GM19455 (cell line): ENCODE results near the gene SGTA.

Experiments
- ATAC-seq: cut with Tn5 transposase; IDR thresholded peaks from one replicate; pipeline ENCODE4 v1.9.1; 2021; ENCODE audit not compliant: unreplicated experiment

SGTA gene

DNA sequence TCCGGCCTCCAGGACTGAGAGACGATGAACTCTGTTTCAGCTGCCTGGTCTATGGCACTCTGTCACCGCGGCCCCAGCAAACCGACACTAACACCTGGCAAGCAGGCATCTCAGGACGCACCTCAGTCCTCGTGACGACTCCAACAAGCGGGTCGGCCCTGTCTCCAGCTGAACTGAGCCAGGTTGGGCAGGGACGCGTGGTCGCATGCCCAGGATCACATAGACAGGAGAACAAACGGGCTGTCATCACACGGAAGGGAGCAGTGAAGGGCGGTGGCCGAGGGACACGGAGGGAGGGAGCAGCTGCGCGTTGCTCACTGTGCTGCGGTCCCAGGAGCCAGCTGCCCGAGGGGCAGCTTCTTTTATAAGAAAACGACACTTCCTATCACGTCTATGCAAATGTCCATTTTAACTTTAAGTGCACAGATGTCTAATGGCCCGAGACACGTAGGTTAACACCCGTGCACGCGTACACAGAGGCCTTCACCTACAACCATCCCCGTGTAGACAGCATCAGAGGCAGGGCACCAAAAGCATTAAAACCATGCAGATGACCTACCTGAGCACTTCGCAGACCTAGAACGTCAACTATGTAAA, 8.9 kb downstream of the SGTA start:
- no peak for ATAC-seq

DNA sequence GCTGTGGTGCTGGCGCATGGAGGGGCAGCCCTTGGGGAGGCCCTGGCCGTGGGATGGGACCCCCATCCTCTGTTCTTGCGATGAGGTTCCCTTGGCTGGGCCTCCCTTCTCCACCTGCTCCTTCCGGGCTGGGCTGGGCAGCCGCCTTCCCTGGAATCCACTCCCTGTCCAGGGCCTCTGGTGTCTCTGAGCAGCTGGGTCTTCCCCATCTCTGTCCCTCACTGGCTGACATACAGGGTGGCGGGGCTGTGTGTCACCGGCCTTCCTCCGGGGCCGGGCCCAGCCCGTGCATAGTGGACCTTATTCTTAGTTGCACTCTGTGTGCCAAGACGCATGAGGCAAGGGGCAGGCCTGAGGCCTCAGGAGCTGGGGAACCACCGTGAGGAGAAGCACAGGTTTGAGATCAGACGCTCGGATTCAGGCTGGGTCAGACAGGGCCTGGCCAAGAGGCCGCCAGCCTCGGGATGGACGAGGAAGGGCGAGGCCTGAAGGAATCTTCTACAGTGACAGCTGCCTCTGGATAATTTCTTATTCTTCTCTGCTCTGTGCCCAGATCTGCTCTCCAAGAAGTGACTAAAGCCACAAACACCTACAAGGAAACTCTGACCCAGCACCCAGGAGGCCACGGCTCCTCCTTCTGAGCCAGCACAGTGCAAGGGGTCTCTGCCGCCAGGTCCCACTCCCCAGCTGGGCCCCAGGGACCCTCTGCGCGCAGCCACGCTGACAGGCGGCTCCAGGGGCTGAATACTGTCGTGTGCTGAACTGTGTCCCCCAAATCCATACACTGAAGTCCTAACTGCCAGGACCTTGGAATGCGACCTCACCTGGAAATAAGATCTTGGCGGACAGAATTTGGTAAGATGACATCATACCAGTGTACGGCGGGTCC, 11.0 kb downstream of the SGTA start:
- ATAC-seq = no peak

DNA sequence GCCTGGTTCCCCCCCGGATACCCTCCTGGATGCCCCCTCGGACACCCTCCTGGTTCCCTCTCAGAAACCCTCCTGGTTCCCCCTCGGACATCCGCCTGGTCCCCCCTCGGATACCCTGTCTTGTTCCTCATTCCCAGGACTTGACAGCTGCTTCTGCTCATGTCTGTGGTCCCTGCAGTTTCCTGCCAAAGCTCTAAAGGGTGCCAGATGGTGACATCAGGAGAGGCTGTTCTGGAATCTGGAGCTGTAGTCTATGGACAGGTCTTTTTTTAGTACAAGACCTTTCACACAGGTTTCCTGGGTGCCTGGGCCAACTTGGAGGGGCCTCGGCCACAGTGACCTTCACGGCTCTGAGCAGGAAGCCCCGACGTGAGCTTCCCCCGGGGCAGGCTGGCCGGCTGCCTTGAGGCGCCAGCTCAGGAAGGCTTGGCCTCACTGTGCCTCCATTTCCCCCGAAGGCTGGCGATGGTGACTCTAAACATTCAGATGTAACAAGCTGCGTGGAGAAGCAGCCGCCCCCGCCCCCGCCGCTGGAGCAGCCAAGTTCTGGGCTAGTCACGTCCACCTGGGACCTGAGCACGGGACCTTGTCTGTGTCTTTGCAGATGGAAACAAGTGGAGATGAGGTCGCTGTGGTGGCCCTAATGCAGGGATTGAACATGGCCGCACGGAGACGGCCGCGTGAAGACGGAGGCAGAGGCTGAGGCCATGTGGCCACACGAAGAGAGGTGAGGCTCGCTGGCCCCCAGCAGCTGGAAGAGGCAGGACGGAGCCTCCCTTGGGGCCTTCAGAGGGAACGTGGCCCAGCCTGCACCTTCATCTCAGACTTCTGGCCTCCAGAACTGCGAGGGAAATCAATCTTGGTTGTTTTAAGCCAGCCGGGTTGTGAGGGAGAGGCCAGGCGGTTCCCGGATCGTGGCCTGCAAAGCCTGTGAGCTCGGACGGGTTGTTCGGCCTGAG, 12.7 kb downstream of the SGTA start:
- no peak for ATAC-seq

DNA sequence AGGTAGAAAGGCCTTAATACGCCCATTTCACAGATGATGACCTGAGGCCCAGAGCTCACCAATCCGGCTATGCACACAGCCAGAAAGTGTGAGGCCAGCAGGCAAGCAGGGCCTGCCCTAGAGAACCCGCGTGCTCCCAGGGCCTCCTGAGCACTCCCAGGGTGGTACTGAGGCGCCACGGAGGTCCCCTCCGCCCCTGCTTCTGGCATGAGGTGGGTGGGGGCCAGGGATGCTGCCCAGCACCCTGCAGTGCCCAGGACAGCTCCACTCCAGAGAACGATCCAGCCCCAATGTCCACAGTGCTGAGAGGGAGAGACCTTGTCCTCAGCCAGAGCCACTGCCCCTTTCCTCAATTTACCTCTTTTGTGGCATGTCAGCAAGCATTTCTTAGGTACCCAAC, 13.9 kb downstream of the SGTA start:
- ATAC-seq = no peak

DNA sequence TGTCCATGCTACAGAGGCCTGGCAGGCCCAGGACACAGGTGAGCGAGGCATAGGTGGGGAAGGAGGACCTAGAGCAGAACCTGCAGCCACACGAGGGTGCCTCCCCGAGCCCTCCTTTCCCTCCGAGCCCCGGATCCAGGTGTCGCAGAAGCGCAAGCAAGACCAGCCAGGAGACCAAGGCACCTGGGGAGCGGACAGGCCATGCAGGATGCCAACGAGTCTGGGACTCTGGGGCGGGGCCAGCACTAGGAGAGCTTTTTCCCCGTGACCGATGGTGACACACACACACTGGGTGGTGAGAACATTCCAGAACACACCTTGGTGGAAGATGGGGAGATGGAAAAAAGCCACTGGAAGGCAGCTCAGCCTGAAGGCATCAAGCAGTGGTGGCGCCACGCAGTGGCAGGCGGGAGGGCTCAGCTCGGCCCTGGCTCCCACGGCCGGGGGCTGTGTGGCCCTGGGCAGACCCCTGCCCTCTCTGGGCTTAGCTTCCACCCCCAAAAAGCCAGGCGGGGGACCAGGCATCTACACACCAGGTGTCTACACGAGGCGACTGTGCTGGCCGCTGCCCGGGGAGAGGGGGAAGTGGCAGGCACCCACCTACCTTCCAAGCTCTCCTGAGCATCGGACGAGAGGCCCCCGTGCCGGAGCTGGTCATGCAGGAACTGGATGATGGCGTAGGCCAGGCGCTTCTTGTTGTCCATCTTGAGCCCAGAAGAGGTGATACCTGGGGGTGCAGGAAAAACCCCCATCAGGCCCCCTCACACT, 14.5 kb downstream of the SGTA start:
- ATAC-seq = no peak

DNA sequence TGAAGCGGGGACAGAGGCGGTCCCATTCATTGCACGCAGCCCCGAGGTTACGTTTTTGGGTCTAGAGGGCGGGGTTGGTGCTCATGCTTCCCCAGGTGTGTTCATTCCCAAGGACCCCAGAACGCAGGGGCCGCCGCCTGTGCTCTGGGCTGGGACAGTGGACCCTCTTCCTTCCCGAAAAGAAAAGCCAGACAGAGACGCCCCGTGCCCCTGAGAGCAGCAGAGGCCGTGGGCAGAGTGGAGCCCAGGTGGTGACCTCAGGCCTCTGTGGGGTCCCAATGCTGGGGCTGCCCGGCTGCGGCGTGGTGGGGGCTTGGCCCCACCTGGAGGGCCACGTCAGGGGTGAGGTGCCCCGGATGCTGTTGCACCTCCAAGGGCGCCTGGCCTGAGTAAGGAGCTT, 15.4 kb downstream of the SGTA start:
- no peak for ATAC-seq

DNA sequence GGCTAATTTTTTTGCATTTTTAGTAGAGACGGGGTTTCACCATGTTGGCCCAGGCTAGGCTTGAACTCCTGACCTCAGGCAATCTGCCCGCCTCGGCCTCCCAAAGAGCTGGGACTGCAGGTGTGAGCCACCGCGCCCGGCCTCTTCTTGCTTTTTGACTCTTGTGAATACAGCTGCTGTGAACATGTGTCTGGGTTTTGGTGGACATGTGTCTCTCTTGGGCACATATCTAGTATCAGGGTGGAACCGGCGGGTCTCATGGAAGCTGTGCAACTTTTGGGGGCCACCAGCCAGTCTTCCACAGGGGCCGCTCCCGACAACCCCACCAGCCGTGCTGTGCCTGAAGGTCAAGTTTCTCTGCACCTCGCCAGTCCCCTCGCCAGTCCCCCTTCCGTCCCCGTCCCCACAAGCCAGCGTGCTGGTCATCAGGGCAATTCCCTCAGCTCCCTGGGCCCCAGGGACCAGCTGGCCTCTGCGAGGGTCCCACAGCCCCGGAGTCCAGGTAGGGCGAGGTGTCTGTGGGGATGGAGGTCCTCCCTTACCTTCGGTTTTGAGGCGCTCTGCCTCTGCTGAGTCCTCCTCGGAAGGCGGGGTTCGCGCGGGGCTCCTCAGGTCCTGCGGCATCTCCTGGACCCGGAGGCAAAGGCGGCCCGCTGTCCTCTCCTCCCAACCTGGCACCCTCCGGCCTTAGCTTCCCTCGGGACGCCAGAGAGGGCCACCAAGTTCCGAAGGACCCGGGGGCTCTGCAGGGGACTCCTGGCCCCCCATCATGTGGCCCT, 16.3 kb downstream of the SGTA start:
- no peak for ATAC-seq

DNA sequence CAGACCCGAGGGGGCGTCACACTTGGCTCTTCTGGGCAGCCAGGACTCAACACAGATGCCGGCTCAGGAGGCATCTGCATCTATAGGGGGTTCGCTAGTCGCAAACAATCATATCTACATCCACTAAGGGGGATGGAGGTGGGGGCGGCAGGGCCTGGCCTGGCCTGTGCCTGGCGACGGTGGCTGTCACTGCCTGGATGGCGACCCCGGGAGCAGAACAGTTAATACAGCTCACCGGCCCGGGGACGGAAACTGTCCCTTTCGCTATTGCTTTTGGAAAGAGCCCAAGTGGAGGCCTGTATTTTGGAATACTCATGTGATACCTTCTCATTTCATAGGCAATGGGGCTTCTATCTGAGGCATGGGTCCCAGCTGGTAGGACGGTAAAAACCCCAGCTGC, 17.7 kb downstream of the SGTA start:
- no peak for ATAC-seq

DNA sequence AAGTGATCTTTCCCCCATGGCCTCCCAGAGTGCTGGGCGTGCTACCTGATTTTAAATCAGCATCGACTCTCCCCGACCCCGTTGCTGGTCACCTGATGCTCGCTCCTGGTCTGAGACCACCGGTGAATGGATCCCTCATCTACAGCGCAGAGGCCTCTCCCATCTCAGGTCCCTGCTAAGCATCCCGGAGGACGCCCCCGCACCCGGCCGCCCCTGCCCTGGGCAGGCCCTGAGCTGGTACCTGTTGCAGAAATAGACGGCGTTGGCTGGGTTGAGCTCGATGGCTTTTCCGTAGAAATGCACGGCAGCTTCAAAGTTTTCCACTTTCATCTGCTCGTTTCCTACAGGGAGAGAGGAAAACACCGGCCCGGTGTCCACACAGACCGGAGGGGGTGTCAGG, 18.1 kb downstream of the SGTA start:
- ATAC-seq = no peak

DNA sequence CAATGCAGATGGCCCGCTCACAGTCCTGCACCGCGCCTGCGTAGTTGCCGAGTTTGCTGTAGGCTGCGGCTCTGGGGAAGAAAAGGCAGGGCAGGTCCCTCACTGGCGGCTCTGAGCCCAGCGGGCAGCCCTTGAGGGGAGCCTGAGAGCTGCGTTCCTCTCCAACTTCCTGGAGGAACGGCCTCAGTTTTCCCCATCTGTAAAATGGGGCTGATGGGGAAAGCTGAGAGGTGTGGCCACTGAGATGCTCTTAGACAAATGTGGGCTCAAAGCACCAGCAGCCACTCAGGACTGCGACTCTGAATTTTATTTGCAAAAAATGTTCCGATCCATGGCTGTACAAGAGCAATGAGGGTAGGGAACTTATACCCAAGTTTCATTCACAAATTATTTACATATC, 19.4 kb downstream of the SGTA start:
- no peak for ATAC-seq

DNA sequence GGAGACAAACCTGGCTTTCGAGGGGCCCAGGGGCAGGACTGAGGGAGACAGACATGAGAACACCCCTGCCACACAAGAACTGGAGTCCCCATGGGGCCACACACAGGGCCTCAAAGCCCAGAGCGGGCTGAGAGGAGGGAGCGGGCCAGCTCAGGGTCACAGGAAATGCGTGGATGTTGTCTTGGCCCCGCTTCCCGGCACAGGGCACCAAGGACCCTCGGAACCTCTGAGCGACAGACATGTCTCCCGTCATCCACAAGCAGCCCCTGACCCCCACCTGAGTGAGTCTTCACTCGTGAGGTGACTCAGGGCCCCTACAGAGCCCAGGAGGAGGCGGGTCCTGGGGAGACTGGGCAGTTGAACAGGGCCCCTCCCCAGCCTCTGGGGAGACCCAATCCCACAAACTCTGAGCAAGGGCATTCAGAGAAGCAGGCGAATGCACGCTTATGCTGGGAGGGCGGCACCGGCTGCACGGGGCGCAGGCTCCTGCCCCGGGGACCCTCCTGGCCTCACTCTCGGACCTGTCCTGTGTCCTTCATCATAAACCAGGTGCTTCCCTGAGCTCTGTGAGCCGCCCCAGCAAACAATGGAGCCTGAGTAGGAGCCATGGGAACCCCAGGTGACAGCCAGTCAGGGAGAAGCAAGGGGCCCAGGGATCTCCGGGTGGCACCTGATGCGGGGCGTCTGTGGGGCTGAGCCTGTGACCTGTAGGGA, 20.1 kb downstream of the SGTA start:
- ATAC-seq = no peak

DNA sequence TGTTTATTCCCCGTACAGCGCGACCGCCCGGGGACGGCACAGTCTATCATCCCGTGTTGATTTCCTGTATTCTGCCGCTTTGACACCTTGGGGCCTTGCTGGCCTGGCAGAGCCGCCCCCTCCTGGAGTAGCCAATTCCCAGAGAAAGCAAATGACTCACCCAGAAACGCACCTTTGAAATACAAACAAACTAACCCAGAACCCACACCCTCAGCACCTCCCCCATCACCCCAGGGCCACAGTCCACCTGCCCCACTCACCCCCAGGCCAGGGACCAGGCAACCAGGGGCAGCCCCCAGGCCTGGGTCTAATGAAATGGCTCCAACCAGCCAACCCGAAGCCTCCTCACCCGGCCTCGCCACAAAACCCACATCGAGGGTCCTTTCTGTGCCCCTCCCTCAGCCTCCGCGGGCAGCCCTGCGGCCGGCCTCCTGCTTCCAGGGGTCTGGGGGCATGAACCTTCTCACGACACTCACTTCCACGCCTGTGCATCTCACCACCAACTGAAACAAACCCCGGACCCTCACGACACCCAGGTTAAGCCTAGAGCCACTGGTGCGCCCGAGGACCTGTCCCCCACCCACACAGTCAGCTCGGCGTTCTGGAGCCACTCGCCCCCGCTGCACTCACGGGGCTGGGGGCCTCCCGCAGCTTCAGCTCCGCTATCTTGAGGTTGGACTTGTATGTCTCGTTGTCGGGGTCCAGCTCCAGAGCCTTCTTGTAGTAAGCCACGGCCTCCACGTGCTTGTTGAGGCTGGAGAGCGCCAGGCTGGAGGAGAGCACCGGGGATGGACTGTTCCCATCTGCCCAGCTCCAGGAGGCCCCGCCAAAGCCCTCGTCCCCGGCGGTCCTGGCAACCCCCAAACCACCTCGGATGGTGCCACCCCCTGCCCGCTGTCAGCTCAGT, 20.9 kb downstream of the SGTA start:
- ATAC-seq = no peak

DNA sequence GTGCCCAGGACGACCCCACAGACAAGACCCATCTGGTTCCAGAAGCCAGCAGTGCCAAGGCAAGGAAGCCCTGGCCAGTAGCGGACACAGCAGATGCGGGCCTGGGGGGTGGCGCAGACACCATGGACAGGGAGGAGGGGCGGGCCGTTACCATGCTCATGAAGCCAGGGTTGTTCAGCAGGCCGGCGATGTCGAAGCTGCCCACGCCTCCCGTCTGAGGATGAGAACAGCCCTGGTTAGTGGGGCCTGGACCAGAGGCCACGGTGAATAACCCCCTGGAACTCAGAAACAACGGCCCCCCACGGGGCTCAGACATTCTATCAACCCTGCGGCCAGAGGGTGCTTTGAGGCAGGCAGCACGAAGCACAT, 21.8 kb downstream of the SGTA start:
- ATAC-seq = no peak

DNA sequence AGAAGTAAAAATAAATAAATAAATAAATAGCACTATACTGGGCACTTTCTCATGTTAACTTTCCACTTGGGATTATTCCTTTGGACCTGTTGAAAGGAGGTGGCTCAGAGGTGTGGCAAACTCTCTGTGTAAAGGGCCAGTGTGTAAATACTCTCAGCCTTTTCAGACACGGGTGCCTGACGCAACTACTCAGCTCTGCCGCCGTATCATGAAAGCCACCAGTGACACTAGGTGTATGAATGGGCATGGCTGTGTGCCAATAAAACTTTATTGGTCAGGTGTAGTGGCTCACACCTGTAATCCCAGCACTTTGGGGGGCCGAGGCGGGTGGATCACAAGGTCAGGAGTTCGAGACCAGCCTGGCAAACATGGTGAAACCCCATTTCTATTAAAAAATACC, 23.1 kb downstream of the SGTA start:
- no peak for ATAC-seq

DNA sequence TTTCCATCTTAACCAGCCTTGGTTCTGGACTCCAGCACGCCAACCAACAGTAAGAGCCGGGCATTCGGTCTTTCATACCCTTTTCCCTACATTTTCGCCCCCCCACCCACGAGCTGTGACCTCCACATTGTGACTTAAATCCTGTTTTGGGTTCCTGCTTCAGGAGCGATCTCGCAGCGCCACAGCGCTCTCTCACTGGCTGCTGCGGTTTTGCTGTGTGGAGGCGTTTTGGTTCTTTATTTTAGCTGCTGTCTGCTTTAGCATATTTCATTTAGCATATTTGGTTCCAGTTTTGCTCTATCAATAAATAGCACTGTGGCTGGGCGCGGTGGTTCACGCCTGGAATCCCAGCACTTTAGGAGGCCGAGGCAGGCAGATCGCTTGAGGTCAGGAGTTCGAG, 23.7 kb downstream of the SGTA start:
- no peak for ATAC-seq

DNA sequence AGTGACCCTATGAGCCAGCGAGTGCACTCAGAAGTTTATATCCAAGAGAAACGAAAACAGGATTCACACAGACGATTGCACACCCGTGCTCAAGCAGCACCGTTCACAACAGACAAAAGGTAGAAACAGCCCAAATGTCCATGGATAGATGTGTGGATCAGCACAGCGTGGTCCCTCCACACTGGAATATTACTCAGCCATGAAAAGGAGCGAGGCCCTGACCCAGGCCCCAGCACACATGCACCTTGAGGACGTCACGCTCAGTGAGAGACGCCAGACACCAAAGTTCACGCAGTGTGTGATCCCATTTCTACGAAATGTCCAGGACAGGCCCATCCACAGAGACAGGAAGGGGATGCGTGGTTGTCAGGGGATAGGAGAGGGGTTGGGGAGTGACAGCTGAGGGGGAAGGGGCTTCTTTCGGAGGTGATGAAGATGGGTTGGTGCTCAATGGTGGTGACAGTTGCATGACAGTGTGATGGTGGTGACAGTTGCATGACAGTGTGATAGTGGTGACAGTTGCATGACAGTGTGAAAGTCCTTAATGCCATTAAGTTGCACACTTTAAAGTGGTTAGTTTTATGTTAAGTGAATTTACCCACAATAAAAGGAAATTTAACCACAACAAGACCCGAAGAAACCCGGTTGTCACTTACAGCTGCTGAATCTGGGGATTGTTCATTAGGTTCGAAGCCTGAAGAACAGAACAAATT, 24.3 kb downstream of the SGTA start:
- ATAC-seq = no peak

DNA sequence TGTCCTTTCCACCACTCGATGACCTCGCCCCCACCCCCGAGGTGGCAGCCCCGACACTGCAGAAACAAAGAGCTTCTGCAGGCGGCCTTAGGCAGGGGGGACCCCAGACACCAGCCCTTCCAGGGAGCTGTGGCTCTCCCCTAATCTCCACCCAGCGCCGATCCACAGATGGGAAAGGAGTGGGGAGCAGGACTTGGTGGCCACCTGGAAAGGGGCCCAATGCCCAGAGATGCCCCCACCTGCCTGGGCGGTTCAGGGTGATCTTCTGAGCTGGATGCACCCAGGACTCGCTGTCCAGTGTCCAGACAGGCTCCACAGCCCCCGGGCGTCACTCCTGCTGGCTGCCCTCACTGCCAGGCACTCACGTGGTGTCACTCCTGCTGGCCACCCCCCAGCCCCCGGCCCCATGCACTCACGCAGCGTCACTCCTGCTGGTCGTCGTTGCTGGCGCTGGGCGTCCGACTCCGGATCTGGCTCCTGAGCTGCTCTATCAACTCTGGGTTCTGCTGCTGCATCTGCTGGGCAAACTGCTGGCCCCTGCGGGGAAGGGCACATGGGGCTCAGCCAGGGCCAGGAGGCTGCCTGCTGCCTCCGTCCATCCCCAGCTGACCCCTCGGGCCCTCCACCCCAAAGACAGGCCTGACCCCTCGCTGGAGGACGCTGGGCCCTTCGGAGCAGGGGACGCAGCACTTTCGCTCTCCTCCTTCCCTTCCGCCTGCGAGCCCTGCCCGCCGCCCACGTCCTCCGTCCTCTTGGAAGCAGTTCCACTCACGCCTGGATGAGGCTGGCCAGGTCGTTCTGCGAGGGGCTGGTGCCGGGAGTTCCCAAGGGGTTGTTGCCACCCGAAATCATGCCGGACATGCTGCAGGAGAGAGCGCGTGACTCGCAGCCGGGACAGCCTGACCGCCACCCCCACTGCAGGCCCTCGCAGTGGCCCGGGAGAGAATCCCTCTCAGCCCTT, 25.9 kb downstream of the SGTA start:
- no peak for ATAC-seq
